CD8-positive, alpha-beta memory T cell (primary cell): ENCODE measurements around the gene OTUD5. TPM values are rescaled to one million over a fixed set of nuclear protein-coding genes. Genes with fewer than 3 reads are reported as not detected.

ENCODE experiments used
- CTCF ChIA-PET: fragments of 350-600 bp; sonication (Branson Sonifier 250); formaldehyde crosslinking; loops from one replicate; lab custom pipeline; 2021; ENCODE audit warnings: antibody characterized with exemption; lab: Charles Lee
- POLR2A ChIA-PET: fragments of 350-600 bp; sonication (Branson Sonifier 250); formaldehyde crosslinking; loops from one replicate; lab custom pipeline; 2021; ENCODE audit warnings: antibody characterized with exemption; lab: Charles Lee
- DNase-seq, 5 donors: peaks; one replicate each; pipeline versions ENCODE4 v3.0.0 to v3.0.0-alpha.2; 2020 to 2022; ENCODE audit warnings: mixed read lengths in 1 of 5
- H3K27ac ChIP-seq: one replicate; pipeline ENCODE4 v1.7.0; 2013; ENCODE audit warnings: low read depth, mild to moderate bottlenecking, low read length, moderate library complexity
- H3K27me3 ChIP-seq: 2 replicates; pipeline ENCODE4 v1.7.0; 2013; ENCODE audit warnings: low read length, mild to moderate bottlenecking; ENCODE audit not compliant: insufficient read depth, poor library complexity, severe bottlenecking
- H3K36me3 ChIP-seq: 2 replicates; pipeline ENCODE4 v1.7.0; 2013; ENCODE audit warnings: mild to moderate bottlenecking, low read length, moderate library complexity; ENCODE audit not compliant: insufficient read depth
- H3K4me1 ChIP-seq: 2 replicates; pipeline ENCODE4 v1.7.0; 2013; ENCODE audit warnings: mild to moderate bottlenecking, low read length, moderate library complexity; ENCODE audit not compliant: insufficient read depth
- H3K4me3 ChIP-seq: 2 replicates; pipeline ENCODE4 v1.7.0; 2013; ENCODE audit warnings: mild to moderate bottlenecking, low read length
- H3K9me3 ChIP-seq: 2 replicates; pipeline ENCODE4 v1.7.0; 2013; ENCODE audit warnings: mild to moderate bottlenecking, low read length
- H3K27ac Mint-ChIP-seq, 8 donors: one replicate each; pipeline ENCODE4 v1.8.0; 2020 to 2021; ENCODE audit warnings: mixed read lengths in 8 of 8, mild to moderate bottlenecking in 6 of 8, inconsistent platforms in 3 of 8, moderate library complexity in 3 of 8
- H3K27me3 Mint-ChIP-seq, 2 donors: one replicate each; pipeline ENCODE4 v1.8.0; 2020 to 2021; ENCODE audit warnings: mixed read lengths in 2 of 2, mild to moderate bottlenecking in 1 of 2, moderate library complexity in 1 of 2
- H3K36me3 Mint-ChIP-seq, 3 donors: one replicate each; pipeline ENCODE4 v1.8.0; 2020 to 2021; ENCODE audit warnings: mixed read lengths in 3 of 3, inconsistent platforms in 1 of 3, mild to moderate bottlenecking in 1 of 3
- H3K4me1 Mint-ChIP-seq, 3 donors: one replicate each; pipeline ENCODE4 v1.8.0; 2020 to 2021; ENCODE audit warnings: mixed read lengths in 3 of 3, inconsistent platforms in 1 of 3, mild to moderate bottlenecking in 1 of 3
- H3K4me3 Mint-ChIP-seq, 7 donors: one replicate each; pipeline ENCODE4 v1.8.0; 2020 to 2021; ENCODE audit warnings: mixed read lengths in 7 of 7, mild to moderate bottlenecking in 6 of 7, moderate library complexity in 4 of 7, inconsistent platforms in 2 of 7
- H3K9me3 Mint-ChIP-seq, 5 donors: one replicate each; pipeline ENCODE4 v1.8.0; 2020 to 2022; ENCODE audit warnings: mixed read lengths in 5 of 5, mild to moderate bottlenecking in 3 of 5, moderate library complexity in 2 of 5, inconsistent platforms in 1 of 5
- polyA plus RNA-seq: library from polyadenylated mRNA; unstranded; fragments of 300-500 nt; fragmentation: Illumina TruSeq; gene quantifications from one replicate; pipeline ENCODE4 v1.2.3, GENCODE V29; 2021
- total RNA-seq, 2 experiments: library from RNA; stranded (reverse); gene quantifications; one replicate each; pipeline ENCODE4 v1.2.3, GENCODE V29; 2021

OTUD5 gene
- total RNA-seq (10 to 100 TPM; 67.3 to 69.1 TPM), polyA plus RNA-seq (47.5 TPM)

DNA sequence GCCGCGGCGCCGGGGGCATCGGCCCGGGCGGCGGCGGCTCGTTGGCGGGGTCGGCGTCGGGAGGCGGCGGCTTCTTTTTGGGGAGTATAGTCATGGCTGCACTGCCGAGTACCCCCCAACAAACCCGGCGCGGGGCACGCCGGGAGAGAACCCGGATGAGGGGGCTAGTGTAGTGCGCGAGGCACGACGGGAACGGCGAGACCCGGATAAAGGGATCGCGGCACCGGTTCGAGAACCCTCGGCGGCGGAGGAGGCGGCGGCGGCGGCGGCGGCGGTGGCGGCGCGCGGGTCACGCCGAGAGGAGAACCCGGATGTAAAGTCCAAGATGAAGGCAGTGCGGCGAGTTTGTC lies at the start of gene OTUD5:
Gene OTUD5, minus strand, starts transcription at position 131 of the 350 bp plus-strand sequence. Its CDS starts 37 bp downstream, at position 94.
- ChIA-PET POLR2A (interaction anchor here (1.3 to 3.2 kb wide), 9 partner anchors 20 to 1121 kb away, joined by 4 to 16 read pairs (median 7); partner anchors contain the start of genes PIM2, PQBP1, SLC35A2 and TFE3), CTCF (interaction anchor here (1.1 to 2.6 kb wide), 5 partner anchors 11 to 45 kb away, joined by 3 to 7 read pairs (median 4); partner anchors contain the start of genes GRIPAP1 and PIM2)
- peak within 1 kb of the TSS; percentile 97 to 99 (median 99) for H3K4me3 Mint-ChIP-seq
- peaks cover 31 to 61% (median 42%) of the 10 kb centered on the region in 3 donors for H3K4me1 Mint-ChIP-seq
- Histone ChIP-seq H3K27me3 (no peaks in the 10 kb centered on the region), H3K36me3 (no peaks in the 10 kb centered on the region), H3K4me1 (peaks cover 46% of the 10 kb centered on the region), H3K9me3 (no peaks in the 10 kb centered on the region), H3K4me3 (peak within 1 kb of the TSS; percentile 88), H3K27ac (peak within 1 kb of the TSS; percentile 100)
- H3K9me3 Mint-ChIP-seq: no peaks in the 10 kb centered on the region
- peaks cover 0 to 28% (median 0%) of the 10 kb centered on the region in 3 donors for H3K36me3 Mint-ChIP-seq
- peak within 1 kb of the TSS; percentile 100 for H3K27ac Mint-ChIP-seq
- peak; percentile 68 to 89 (median 85) for DNase-seq
- H3K27me3 Mint-ChIP-seq: peaks cover 0 to 11% of the 10 kb centered on the region in 2 donors

GRCh38 chrX:49003696-49004095 lies 46.3 kb upstream of the OTUD5 start:
- Mint-ChIP-seq H3K27me3 (peaks cover 0 to 8% of the 10 kb centered on the region in 2 donors), H3K9me3 (no peaks in the 10 kb centered on the region), H3K4me1 (peaks cover 20 to 26% (median 22%) of the 10 kb centered on the region in 3 donors), H3K27ac (peak overlapping the region in 6 of 8 donors; percentile 10 to 85 (median 38)), H3K36me3 (peaks cover 3 to 13% (median 3%) of the 10 kb centered on the region in 3 donors), H3K4me3 (peak overlapping the region; percentile 27 to 100 (median 56))
- H3K4me1 ChIP-seq: peaks cover 15% of the 10 kb centered on the region
- no peaks in the 10 kb centered on the region for H3K27me3 ChIP-seq
- H3K9me3 ChIP-seq: no peaks in the 10 kb centered on the region
- H3K36me3 ChIP-seq: peaks cover 6% of the 10 kb centered on the region
- no peak overlapping the region for H3K4me3 ChIP-seq
- ChIA-PET CTCF (no interaction called here), POLR2A (no interaction called here)
- no peak for DNase-seq
- H3K27ac ChIP-seq: no peak overlapping the region

DNA sequence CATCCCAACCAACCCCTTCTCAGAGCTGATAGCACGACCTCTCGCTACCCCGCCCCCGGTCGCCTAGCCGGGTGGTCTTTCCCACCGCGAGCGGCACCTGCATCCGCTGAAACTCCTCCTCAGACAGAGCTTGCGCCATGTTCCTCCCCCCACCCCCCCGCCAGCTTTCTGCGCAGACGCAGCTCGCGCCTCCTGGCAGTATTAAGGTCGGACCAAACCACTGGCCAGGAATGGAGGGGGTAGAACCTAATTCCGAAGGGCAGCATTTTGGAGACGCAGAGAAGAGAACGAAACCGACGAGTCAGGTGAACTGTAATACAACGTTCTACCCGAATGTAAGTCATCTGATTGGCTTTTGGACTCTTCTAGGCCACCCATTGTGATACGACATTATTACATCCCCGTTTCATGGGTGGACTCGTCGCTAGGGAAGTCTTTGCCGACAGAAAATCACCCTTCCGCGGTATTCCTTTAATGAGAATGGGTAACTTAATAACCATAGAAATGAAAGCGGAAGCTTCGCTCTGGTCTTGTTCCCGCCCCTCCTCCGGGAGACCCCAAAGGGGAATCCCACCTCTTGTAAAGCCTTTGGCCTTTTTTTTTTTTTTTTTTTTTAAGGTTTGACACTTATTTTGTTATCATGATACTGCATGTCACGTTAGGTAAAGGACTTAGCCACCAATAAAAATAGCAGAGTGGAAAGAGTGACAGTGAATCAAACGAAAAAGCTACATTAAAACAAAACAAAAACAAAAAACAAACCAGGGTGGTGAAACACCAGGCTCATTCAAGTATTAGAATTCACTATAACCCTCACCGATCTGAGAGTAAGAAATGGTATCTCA lies 44.9 kb upstream of the OTUD5 start, which contains the start of gene GRIPAP1:
Gene GRIPAP1, minus strand, starts transcription at position 174 of the 845 bp plus-strand sequence. Its CDS starts 35 bp downstream, at position 139.
- Histone ChIP-seq H3K4me1 (peaks cover 15% of the 10 kb centered on the region), H3K27ac (peak within 1 kb of the TSS; percentile 95), H3K27me3 (no peaks in the 10 kb centered on the region), H3K4me3 (peak within 1 kb of the TSS; percentile 82), H3K9me3 (no peaks in the 10 kb centered on the region), H3K36me3 (peaks cover 12% of the 10 kb centered on the region)
- ChIA-PET CTCF (interaction anchor here (0.6 to 1.0 kb wide), 3 partner anchors 44 to 426 kb away, joined by 3 read pairs; no protein-coding TSS in a partner anchor), POLR2A (interaction anchor here (0.6 to 1.7 kb wide), 10 partner anchors 10 to 308 kb away, joined by 3 to 8 read pairs (median 4); partner anchors contain the start of genes HDAC6, SLC35A2, TFE3 and WDR45)
- peak; percentile 67 to 88 (median 83) for DNase-seq
- Mint-ChIP-seq H3K27ac (peak within 1 kb of the TSS; percentile 90 to 100 (median 99)), H3K36me3 (peaks cover 5 to 27% (median 6%) of the 10 kb centered on the region in 3 donors), H3K9me3 (no peaks in the 10 kb centered on the region), H3K27me3 (peaks cover 0 to 10% of the 10 kb centered on the region in 2 donors), H3K4me3 (peak within 1 kb of the TSS; percentile 94 to 100 (median 98)), H3K4me1 (peaks cover 29 to 40% (median 32%) of the 10 kb centered on the region in 3 donors)

- Mint-ChIP-seq H3K36me3 (peaks cover 5 to 34% (median 6%) of the 10 kb centered on the region in 3 donors), H3K27ac (peak overlapping the region; percentile 90 to 100 (median 99)), H3K4me1 (peaks cover 31 to 46% (median 32%) of the 10 kb centered on the region in 3 donors), H3K4me3 (peak overlapping the region; percentile 94 to 100 (median 98)), H3K27me3 (peaks cover 0 to 13% of the 10 kb centered on the region in 2 donors), H3K9me3 (no peaks in the 10 kb centered on the region)
- H3K36me3 ChIP-seq: peaks cover 15% of the 10 kb centered on the region
- ChIA-PET CTCF (no interaction called here), POLR2A (interaction anchor here (0.6 to 1.7 kb wide), 5 partner anchors 9 to 200 kb away, joined by 3 to 5 read pairs (median 4); partner anchors contain the start of genes HDAC6 and SLC35A2)
- H3K4me1 ChIP-seq: peaks cover 15% of the 10 kb centered on the region
- peak overlapping the region; percentile 82 for H3K4me3 ChIP-seq
- peak overlapping the region; percentile 95 for H3K27ac ChIP-seq
- no peaks in the 10 kb centered on the region for H3K9me3 ChIP-seq
- DNase-seq: peak; percentile 49 to 79 (median 71)
- no peaks in the 10 kb centered on the region for H3K27me3 ChIP-seq
These were observed 44.2 kb upstream of the OTUD5 start for GRCh38 chrX:49001521-49002090.

- Histone ChIP-seq H3K4me1 (peaks cover 15% of the 10 kb centered on the region), H3K27ac (no peak overlapping the region), H3K27me3 (no peaks in the 10 kb centered on the region), H3K36me3 (peaks cover 15% of the 10 kb centered on the region), H3K9me3 (no peaks in the 10 kb centered on the region), H3K4me3 (peak overlapping the region; percentile 82)
- peaks cover 0 to 14% of the 10 kb centered on the region in 2 donors for H3K27me3 Mint-ChIP-seq
- peaks cover 31 to 47% (median 32%) of the 10 kb centered on the region in 3 donors for H3K4me1 Mint-ChIP-seq
- ChIA-PET POLR2A (no interaction called here), CTCF (no interaction called here)
- peaks cover 5 to 42% (median 6%) of the 10 kb centered on the region in 3 donors for H3K36me3 Mint-ChIP-seq
- peak overlapping the region in 4 of 8 donors; percentile 83 to 99 (median 98) for H3K27ac Mint-ChIP-seq
- peak overlapping the region; percentile 23 to 98 (median 94) for H3K4me3 Mint-ChIP-seq
- no peak for DNase-seq
- H3K9me3 Mint-ChIP-seq: no peaks in the 10 kb centered on the region
These were observed 43.2 kb upstream of the OTUD5 start for GRCh38 chrX:49000636-49001035.

- DNase-seq: no peak
- POLR2A ChIA-PET: interaction anchor here (0.6 kb wide), 1 partner anchor 112 kb away, joined by 4 read pairs; no protein-coding TSS in a partner anchor
- H3K4me3 ChIP-seq: no peak overlapping the region
- Mint-ChIP-seq H3K4me3 (no peak overlapping the region), H3K4me1 (peaks cover 31 to 51% (median 32%) of the 10 kb centered on the region in 3 donors), H3K27ac (peak overlapping the region in 1 of 8 donors; percentile 32), H3K27me3 (peaks cover 0 to 16% of the 10 kb centered on the region in 2 donors), H3K9me3 (peaks cover 0 to 4% (median 0%) of the 10 kb centered on the region in 5 donors), H3K36me3 (peaks cover 5 to 52% (median 6%) of the 10 kb centered on the region in 3 donors)
- H3K4me1 ChIP-seq: peaks cover 15% of the 10 kb centered on the region
- peaks cover 22% of the 10 kb centered on the region for H3K36me3 ChIP-seq
- H3K27ac ChIP-seq: no peak overlapping the region
- H3K9me3 ChIP-seq: no peaks in the 10 kb centered on the region
- CTCF ChIA-PET: no interaction called here
- H3K27me3 ChIP-seq: no peaks in the 10 kb centered on the region
These were observed 41.6 kb upstream of the OTUD5 start for GRCh38 chrX:48999030-48999429.

DNA sequence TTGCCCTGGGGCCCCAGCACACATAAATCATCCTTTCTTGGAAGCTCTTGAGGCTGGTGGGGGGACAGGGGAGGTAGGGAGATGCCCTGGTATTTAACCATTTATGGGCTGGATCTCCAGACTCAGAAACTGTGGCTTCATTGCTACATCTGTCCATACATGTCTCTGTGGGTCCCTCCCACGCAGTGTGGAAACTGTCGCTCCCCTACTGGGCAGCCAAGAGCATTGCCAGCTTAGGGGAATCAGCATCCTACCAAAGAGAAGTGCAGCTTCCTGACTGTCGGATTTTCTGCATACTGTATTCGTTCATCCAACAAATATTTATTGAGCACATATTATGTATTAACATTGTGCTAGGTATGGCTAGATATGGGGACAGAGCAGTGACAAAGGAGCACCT lies 41.0 kb upstream of the OTUD5 start:
- ChIA-PET CTCF (no interaction called here), POLR2A (no interaction called here)
- DNase-seq: no peak
- H3K27me3 ChIP-seq: no peaks in the 10 kb centered on the region
- H3K36me3 Mint-ChIP-seq: peaks cover 5 to 58% (median 6%) of the 10 kb centered on the region in 3 donors
- peaks cover 22% of the 10 kb centered on the region for H3K36me3 ChIP-seq
- H3K9me3 ChIP-seq: no peaks in the 10 kb centered on the region
- H3K4me1 Mint-ChIP-seq: peaks cover 28 to 47% (median 29%) of the 10 kb centered on the region in 3 donors
- H3K9me3 Mint-ChIP-seq: peaks cover 0 to 4% (median 0%) of the 10 kb centered on the region in 5 donors
- peak overlapping the region in 2 of 7 donors; percentile 51 to 82 for H3K4me3 Mint-ChIP-seq
- peak overlapping the region in 1 of 8 donors; percentile 77 for H3K27ac Mint-ChIP-seq
- no peak overlapping the region for H3K27ac ChIP-seq
- peaks cover 15% of the 10 kb centered on the region for H3K4me1 ChIP-seq
- H3K4me3 ChIP-seq: no peak overlapping the region
- H3K27me3 Mint-ChIP-seq: peaks cover 0 to 16% of the 10 kb centered on the region in 2 donors
